NCI-H187 treated with DMSO at 0.1 percent for 48 hours (cell line): Measurements from ENCODE around the gene SAA1.
"Not testable (repeated sequence)": the region's sequence is repeated elsewhere in the genome, so short reads cannot be mapped to it uniquely, and the experiment has no call there.

Experiments used
- DNase-seq: peaks from one replicate; lab custom pipeline; 2025; lab: John Stamatoyannopoulos, UW

The SAA1 gene

DNA sequence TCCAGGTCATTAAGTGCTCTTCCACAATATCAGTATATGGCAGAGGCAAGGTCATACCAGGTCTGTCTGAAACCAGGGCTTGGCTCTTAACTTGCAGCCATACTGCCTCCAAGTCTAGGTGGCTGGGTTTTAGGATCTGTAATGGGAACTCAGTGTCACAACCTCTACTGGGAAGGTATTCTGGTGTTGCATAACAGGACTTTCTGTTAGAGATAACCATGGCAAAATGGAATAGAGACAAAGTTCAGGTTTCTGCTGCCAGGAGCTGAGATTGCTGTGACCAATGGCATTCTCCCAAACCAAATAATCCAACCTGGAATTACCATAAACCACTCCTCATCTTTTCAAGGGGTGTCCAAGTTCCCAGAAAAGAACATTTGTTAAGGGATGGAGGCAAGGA lies 6.8 kb upstream of the SAA1 start:
- DNase-seq: no peak

DNA sequence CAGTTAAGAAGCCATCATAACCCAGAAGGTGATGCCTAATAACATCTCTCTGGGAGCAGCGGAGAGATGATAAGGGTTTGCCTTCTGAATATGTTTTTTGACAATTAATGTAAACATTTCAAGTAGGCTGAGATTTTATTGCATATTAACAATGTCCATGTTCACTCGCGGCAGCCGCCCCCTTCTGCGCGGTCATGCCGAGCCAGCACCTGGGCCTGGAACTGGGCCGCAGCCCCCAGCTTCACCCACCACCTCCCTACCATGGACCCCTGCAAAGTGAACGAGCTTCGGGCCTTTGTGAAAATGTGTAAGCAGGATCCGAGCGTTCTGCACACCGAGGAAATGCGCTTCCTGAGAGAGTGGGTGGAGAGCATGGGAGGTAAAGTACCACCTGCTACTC lies 4.3 kb upstream of the SAA1 start:
- no peak for DNase-seq

DNA sequence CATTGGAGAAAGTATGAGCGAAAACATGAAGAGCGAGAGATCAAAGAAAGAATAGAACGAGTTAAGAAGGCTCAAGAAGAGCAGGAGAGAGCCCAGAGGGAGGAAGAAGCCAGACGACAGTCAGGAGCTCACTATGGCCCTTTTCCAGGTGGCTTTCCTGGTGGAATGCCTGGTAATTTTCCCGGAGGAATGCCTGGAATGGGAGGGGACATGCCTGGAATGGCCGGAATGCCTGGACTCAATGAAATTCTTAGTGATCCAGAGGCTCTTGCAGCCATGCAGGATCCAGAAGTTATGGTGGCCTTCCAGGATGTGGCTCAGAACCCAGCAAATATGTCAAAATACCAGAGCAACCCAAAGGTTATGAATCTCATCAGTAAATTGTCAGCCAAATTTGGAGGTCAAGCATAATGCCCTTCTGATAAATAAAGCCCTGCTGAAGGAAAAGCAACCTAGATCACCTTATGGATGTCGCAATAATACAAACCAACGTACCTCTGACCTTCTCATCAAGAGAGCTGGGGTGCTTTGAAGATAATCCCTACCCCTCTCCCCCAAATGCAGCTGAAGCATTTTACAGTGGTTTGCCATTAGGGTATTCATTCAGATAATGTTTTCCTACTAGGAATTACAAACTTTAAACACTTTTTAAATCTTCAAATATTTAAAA lies 3.2 kb upstream of the SAA1 start:
- not testable (repeated sequence) for DNase-seq

DNA sequence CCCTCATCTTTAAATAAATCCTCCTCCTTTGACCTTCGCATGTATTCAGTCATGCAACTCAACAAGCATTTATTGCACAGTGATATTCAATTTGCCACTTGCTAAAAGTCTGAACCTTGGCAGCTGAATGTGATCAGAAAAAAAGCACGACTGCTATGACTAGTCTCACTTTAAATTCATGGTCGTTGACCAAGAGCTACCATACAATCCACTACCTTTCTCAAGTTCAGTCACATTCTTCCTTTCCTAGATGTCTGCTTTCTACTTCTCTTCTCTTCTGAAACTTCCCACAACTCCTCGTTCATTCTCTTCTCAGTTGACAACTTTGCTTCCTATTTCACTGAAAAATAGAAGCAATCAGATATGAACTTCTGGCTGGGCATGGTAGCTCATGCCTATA lies 2.0 kb upstream of the SAA1 start:
- DNase-seq: no peak

GRCh38 chr11:18264677-18265555 lies 1.1 kb upstream of the SAA1 start:
- no peak for DNase-seq

- not testable (repeated sequence) for DNase-seq
These were observed 1.5 kb downstream of the SAA1 start for GRCh38 chr11:18267335-18268133.

DNA sequence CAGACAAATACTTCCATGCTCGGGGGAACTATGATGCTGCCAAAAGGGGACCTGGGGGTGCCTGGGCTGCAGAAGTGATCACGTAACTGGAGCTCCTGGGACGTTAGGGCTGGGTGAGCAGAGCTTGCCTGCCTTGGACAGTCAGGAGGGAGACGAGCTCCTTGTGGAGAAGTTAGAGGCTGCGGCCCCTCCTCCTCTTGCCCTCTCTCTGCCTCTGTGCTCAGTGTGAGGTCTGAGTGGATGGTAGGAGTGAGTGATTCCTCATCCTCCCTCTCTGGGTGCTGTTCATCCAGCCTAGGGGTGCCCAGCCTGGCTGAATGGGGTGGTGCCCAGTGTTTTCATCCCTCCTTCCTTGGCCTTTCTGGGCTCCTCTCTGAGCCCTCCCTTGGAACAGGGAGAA lies 3.2 kb downstream of the SAA1 start:
- DNase-seq: not testable (repeated sequence)

- DNase-seq: no peak
These were observed 4.0 kb downstream of the SAA1 start for GRCh38 chr11:18270102-18270501.

DNA sequence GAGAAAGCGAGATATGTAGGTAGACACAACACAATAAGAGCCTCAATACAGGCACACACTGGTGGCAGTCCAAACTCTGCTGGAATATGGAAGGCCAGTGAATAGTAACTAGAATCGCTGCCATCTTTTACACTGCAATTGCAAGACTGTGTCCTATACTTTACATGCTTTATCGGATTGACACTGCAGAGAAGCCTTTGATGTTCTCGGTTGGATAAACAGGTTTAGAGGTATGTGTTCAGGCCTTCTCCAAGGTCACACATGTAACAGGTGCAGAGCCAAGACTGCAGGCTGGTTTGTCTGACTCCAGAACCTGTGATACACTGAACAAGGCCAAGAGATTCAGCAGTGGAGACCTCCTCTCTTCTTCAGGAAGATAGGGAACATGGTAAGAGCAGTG lies 5.1 kb downstream of the SAA1 start:
- no peak for DNase-seq

- no peak for DNase-seq
These were observed 11.7 kb downstream of the SAA1 start for GRCh38 chr11:18277565-18278271.

DNA sequence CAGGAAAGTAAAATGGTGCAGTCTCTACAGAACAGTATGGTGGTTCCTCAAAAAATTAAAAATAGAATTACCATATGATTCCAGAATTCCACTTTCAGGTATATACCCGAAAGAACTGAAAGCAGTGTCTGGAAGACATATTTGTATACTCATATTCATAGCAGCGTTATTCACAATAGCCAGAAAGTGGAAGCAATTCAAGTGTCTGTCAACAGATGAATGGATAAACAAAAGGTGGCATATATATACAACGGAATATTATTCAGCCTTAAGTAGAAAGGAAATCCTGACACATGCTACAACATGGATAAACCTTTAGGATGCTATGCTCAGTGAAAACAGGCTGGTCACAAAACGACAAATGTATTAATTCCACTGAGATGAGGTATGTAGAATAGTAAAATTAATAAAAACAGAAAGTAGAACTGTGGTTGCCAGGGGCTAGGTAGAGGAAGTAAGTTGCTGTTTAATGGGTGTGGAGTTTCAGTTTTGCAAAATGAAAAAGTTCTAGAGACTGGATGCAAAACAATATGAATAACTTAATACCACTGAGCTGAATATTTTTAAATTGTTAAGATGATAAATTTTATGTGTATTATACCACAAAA lies 14.5 kb downstream of the SAA1 start:
- DNase-seq: no peak

- no peak for DNase-seq
These were observed 16.6 kb downstream of the SAA1 start for GRCh38 chr11:18282626-18283025.

DNA sequence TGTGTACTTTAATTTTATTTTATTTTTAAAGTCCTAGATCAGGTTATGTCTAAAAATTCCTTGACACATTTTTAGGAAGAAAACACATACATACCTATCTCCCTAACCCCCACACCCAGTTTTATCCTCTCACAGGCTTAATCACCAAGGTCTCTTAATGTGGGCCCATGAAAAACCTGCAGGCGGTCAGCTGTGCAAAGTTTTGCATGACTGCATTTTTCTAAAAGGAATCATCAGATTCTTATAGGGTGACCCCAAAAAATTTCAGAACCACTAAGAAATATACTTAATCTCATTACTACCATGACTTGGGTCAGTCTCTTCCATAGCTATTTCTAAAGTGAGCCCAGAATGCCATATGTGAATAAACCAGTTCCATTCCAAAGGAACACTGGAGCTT lies 19.8 kb downstream of the SAA1 start:
- DNase-seq: no peak

DNA sequence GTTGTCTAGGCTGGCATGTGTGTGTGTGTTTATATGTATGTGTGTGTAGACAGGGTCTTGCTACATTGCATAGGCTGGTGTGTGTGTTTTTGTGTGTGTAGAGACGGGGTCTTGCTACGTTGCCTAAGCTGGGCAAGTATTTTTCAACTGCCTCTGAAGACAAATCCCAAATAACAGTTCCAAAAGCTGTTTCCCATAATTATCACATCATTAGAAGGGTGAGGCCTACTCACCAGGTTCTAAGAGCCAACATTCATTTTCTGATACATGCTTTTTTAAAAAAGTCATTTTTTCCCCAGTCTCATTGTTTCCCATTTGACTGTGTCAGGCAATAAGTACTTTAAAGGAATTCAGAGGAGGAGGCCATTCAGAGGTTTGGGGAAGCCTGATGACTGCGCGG lies 22.8 kb downstream of the SAA1 start:
- DNase-seq: no peak

DNA sequence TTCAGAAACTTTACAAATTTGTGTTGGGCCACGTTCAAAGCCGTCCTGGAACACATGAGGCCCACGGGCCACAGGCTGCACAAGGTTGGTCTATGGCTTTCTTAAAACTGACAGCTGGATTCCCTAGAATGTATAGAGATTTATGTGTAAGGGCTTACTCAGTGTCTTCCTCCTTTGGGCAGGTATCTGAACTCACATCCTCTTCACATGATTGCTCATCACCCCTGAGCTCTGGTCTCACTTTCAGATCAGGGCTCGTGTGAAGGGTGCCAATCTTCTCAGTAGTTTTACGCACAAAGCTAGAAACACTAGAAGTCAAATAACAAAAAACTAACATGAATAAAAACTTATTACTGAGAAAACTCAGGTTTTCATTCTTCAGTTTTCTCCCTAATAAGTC lies 28.8 kb downstream of the SAA1 start:
- no peak for DNase-seq

DNA sequence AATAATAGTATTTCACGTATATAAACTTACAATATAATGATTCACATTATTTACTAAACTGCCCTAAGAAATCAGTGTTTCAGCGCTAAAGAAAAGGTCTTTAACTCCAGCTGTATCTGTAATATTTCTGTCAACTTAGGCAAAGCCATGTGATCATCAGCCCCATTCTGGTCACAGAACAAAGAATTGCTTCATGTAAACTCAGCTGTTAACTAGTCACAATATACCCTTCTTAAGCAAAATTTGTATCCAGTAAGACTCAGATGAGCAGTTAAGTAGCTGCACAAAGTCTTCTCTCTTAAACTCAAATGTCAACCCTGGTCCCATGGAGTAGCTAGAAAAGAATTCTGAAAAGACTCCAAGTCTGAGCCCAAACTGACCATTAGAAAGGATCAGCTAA lies 29.3 kb downstream of the SAA1 start:
- no peak for DNase-seq

- DNase-seq: no peak
These were observed 33.7 kb downstream of the SAA1 start for GRCh38 chr11:18299721-18300120.

DNA sequence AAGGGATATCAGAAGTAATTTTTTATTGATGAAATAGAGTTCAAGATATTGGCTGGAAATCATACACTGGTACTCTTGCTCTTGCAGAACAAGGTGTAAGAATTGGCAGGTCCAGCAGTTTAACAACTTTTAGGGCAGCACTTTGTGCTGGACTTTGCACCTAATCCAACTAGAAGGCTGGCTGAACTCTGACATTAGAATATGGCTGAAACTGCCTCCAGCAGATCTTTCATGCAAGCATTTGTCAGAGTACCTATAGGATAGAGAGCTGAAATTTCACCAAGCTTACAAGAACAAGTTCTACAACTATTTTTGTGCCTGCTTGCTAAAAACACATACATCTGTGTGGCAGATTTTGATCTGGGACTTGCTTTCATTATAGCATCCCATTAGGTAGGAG lies 38.7 kb downstream of the SAA1 start:
- DNase-seq: no peak

DNA sequence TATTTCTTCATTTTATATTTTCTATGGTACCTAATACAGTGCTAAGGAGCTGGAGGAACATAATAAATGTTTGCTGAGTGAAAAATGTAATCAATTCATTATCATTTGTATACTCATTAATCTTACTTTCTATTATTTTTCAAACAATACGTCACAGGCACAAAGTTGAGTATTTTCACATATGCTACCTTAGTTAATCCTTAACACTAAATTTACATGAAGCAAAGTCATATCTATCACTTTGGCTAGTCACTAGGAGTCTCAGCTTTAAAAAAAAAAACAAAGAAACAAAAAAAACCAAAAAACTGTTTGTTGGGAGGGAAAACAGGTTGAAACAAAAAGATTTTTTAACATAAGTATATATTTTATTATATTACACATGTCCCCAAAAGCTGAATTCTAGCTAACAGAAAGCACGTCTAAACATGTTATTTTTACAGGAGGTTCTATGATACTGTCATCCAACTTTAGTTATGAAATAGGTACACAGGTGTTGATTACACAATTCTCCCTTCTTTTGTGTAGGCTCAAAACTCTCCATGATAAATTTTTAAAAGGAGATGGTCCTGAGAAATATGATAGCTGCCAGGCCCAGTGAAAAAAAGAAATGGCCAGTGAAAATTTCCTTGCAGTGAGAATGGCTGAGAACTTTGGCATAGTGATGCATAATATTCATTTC lies 41.5 kb downstream of the SAA1 start:
- DNase-seq: no peak

- DNase-seq: no peak
These were observed 42.2 kb downstream of the SAA1 start for GRCh38 chr11:18308242-18308641.

GRCh38 chr11:18309691-18310090 lies 43.6 kb downstream of the SAA1 start:
- DNase-seq: no peak
